ENCODE data around the gene ZNF217.

ZNF217 gene

GRCh38 chr20:53575481-53576194, 18.0 kb downstream of the ZNF217 start:
- no peaks in the 10 kb centered on the region for H3K27me3 ChIP-seq (replicated peaks; ENCODE audit: control insufficient read depth, insufficient read depth, low read length)
- DNase-seq (ENCODE audit: extremely low read depth, insufficient read length): no peak
- H3K36me3 ChIP-seq (ENCODE audit: control insufficient read depth, insufficient read depth, low read length): peaks cover 38% of the 10 kb centered on the region
- TF ChIP-seq CTCF (IDR thresholded peaks at IDR 0.05; ENCODE audit: insufficient read depth, low read length, poor library complexity, severe bottlenecking): no peak
- H3K4me3 ChIP-seq (replicated peaks; ENCODE audit: low read depth, low read length): no peak overlapping the region

GRCh38 chr20:53574819-53575218, 18.8 kb downstream of the ZNF217 start:
- Histone ChIP-seq H3K27me3 (replicated peaks; ENCODE audit: control insufficient read depth, insufficient read depth, low read length) (no peaks in the 10 kb centered on the region), H3K36me3 (ENCODE audit: control insufficient read depth, insufficient read depth, low read length) (peaks cover 42% of the 10 kb centered on the region), H3K4me3 (replicated peaks; ENCODE audit: low read depth, low read length) (no peak overlapping the region)
- no peak for TF ChIP-seq CTCF (IDR thresholded peaks at IDR 0.05; ENCODE audit: insufficient read depth, low read length, poor library complexity, severe bottlenecking)
- DNase-seq (ENCODE audit: extremely low read depth, insufficient read length): no peak

GRCh38 chr20:53574259-53574789, 19.3 kb downstream of the ZNF217 start:
- peaks cover 43% of the 10 kb centered on the region for H3K36me3 ChIP-seq (ENCODE audit: control insufficient read depth, insufficient read depth, low read length)
- H3K27me3 ChIP-seq (replicated peaks; ENCODE audit: control insufficient read depth, insufficient read depth, low read length): no peaks in the 10 kb centered on the region
- TF ChIP-seq CTCF (IDR thresholded peaks at IDR 0.05; ENCODE audit: insufficient read depth, low read length, poor library complexity, severe bottlenecking): no peak
- no peak overlapping the region for H3K4me3 ChIP-seq (replicated peaks; ENCODE audit: low read depth, low read length)
- DNase-seq (ENCODE audit: extremely low read depth, insufficient read length): no peak

GRCh38 chr20:53571555-53572286, 21.9 kb downstream of the ZNF217 start:
- DNase-seq (ENCODE audit: extremely low read depth, insufficient read length): no peak
- Histone ChIP-seq H3K36me3 (ENCODE audit: control insufficient read depth, insufficient read depth, low read length) (peaks cover 43% of the 10 kb centered on the region), H3K27me3 (replicated peaks; ENCODE audit: control insufficient read depth, insufficient read depth, low read length) (no peaks in the 10 kb centered on the region), H3K4me3 (replicated peaks; ENCODE audit: low read depth, low read length) (no peak overlapping the region)
- TF ChIP-seq CTCF (IDR thresholded peaks at IDR 0.05; ENCODE audit: insufficient read depth, low read length, poor library complexity, severe bottlenecking): no peak

- Histone ChIP-seq H3K27me3 (replicated peaks; ENCODE audit: control insufficient read depth, insufficient read depth, low read length) (no peaks in the 10 kb centered on the region), H3K36me3 (ENCODE audit: control insufficient read depth, insufficient read depth, low read length) (peaks cover 36% of the 10 kb centered on the region), H3K4me3 (replicated peaks; ENCODE audit: low read depth, low read length) (no peak overlapping the region)
- no peak for DNase-seq (ENCODE audit: extremely low read depth, insufficient read length)
- no peak for TF ChIP-seq CTCF (IDR thresholded peaks at IDR 0.05; ENCODE audit: insufficient read depth, low read length, poor library complexity, severe bottlenecking)
These were observed 23.0 kb downstream of the ZNF217 start for GRCh38 chr20:53570446-53571276.

Data from GM06990 (cell line).